ENCODE measurements around the gene B3GAT1.

DNA sequence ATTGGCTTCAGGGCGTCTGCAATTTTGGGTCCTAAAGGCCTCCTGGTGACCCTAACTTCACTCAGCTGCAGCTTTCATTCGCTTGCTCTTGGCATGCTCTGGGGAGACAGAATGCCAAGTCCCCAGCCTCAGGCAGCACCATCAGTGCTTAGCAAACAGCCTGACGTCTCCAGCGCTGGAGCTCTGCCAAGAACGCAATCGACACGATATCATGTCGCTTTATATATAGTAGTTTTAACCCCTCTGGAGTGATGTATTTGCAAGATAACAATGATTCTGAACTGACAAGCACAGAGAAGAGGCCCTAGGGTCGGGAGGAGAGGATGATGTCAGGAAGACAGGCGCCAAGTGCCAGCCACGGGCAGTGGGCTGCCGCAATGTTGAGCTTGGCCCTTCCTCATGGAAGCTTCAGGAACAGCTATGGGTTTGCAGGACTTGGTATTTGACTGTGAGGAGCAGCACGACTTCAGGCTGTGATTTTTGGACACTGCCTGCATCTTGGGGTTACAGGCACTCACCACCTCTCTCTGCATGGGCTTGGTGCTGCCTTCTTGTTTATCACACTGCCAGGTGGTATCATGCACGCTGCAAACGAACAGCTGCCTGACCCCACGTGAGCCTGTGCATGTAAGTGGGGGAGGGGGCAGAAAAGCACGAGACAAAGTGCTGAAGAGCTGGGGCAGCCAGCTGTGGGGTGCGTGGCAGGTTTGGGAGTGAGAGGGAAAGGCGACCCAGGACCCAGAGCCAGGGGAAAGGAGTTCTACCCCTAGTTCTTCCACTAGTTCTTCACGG lies 26.1 kb downstream of the B3GAT1 start:
- TF ChIP-seq POLR2AphosphoS5 (IDR thresholded peaks at IDR 0.05) (no peak), POLR2A (IDR thresholded peaks at IDR 0.05) (no peak), CTCF (IDR thresholded peaks at IDR 0.05) (no peak)
